Suprapubic skin (tissue), 4 donors: ENCODE data around the gene CABLES1.

Source experiments
- CTCF ChIP-seq, 2 donors: fragments of 200-600 bp in 1 of 2; fragments of 450-650 bp in 1 of 2; sonication (generic) in 1 of 2; IDR thresholded peaks; one replicate each; pipeline ENCODE4 v1.5.1; 2016 to 2019; ENCODE audit warnings: antibody characterized with exemption in 2 of 2, mild to moderate bottlenecking in 1 of 2, moderate library complexity in 1 of 2
- EP300 ChIP-seq: sonication (generic); formaldehyde crosslinking; IDR thresholded peaks from one replicate; pipeline ENCODE4 v1.6.1; 2017; ENCODE audit warnings: antibody characterized with exemption
- POLR2A ChIP-seq, 2 donors: fragments of 450-650 bp; IDR thresholded peaks; one replicate each; pipeline ENCODE4 v1.6.1; 2017; ENCODE audit warnings: antibody characterized with exemption in 2 of 2, mild to moderate bottlenecking in 2 of 2, moderate library complexity in 2 of 2
- POLR2AphosphoS5 ChIP-seq, 3 donors: sonication (generic); formaldehyde crosslinking; IDR thresholded peaks; one replicate each; pipeline ENCODE4 v1.6.1; 2017; ENCODE audit warnings: antibody characterized with exemption in 3 of 3

DNA sequence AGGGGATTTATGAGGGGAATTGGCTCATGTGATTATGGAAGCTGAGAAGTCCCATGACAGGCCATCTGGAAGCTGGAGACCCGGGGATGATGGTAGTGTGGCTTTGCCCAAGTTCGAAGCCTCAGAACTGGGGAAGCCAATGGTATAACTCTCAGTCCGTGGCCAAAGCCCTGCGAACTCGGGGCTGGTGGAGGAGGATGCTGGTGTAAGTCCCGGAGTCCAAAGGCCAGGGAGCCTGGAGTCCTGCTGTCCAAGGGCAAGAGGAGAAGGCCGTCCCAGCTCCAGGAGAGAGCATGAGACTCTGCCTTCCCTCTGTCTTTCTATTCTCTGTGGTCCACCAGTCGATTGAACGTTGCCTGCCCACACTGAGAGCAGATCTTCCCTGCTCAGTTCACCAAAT lies 43.2 kb upstream of the CABLES1 start:
- TF ChIP-seq EP300: no peak
- no peak for TF ChIP-seq POLR2A (IDR thresholded peaks at IDR 0.05)
- no peak for TF ChIP-seq CTCF (IDR thresholded peaks at IDR 0.05)
- no peak for TF ChIP-seq POLR2AphosphoS5 (IDR thresholded peaks at IDR 0.05)
